Gastroesophageal sphincter (tissue), 3 donors: ENCODE results near the gene PPP2R2B.

ENCODE experiments used
- CTCF ChIP-seq, 4 experiments: fragments of 200-600 bp in 2 of 4; fragments of 450-650 bp in 2 of 4; sonication (generic) in 1 of 4; IDR thresholded peaks; one replicate each; pipeline ENCODE4 v1.5.1; 2017 to 2019; ENCODE audit warnings: antibody characterized with exemption in 4 of 4, mild to moderate bottlenecking in 2 of 4, moderate library complexity in 2 of 4
- POLR2A ChIP-seq, 2 donors: fragments of 450-650 bp; IDR thresholded peaks; one replicate each; pipeline ENCODE4 v1.6.1; 2017; ENCODE audit warnings: antibody characterized with exemption in 2 of 2, mild to moderate bottlenecking in 2 of 2, moderate library complexity in 1 of 2

- no peak for TF ChIP-seq CTCF (IDR thresholded peaks at IDR 0.05)
- no peak for TF ChIP-seq POLR2A (IDR thresholded peaks at IDR 0.05)
Observed at GRCh38 chr5:146799231-146799630, 79.3 kb downstream of the PPP2R2B start.
